Right renal cortex interstitium (tissue), 3 donors: ENCODE measurements around the gene SFXN5. TPM values are rescaled to one million over a fixed set of nuclear protein-coding genes. Genes with fewer than 3 reads are reported as not detected.

Experiments used
- DNase-seq, 3 donors: peaks; one replicate each; pipeline ENCODE4 v3.0.0-alpha.2; 2013; ENCODE audit warnings: low read depth in 3 of 3, low spot score in 2 of 3
- polyA plus RNA-seq, 3 donors: library from polyadenylated mRNA; unstranded; fragments of 120-200 nt; gene quantifications; one replicate each; pipeline ENCODE4 v1.2.1, GENCODE V29; 2013; ENCODE audit not compliant: insufficient read length in 3 of 3

SFXN5 gene
- polyA plus RNA-seq, 3 donors, result 23.2 to 25.7 (median 23.9) TPM

- DNase-seq, result no peak
Observed at GRCh38 chr2:72983500-72984161, 87.9 kb downstream of the SFXN5 start.

DNA sequence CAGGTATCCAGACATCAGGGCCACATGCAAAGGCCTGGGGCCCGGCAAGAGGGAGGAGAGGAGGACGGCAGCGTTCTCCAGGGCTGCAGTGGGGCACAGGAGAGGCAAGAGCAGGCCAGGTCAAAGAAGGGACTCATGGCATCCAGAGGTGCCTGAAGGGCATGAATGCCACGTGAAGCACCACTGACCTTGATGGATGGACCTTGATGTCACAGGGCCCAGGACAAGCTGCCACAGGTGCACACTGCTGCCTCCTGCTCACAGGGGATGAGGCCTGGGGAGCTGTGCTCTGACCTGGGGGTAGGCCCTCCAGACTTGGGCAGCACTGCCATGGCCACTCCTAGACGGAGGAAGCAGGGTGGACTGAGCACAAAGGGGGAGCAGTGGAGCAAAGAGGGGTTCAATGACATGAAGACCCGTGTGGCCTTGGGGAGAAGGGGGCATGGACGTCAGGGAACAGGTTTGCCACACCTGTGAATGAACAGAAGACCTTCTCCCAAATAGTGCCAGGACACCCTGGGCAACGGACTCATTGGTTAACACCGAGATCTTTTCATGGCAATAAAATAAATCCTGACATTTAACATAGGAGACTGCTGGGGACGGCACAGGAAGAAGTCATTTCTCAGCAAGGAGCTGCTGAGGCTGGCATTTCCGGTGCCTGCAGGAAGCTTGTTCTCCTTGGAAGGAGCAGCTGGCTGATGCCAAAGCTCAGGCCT lies 88.6 kb downstream of the SFXN5 start:
- DNase-seq, result no peak

DNA sequence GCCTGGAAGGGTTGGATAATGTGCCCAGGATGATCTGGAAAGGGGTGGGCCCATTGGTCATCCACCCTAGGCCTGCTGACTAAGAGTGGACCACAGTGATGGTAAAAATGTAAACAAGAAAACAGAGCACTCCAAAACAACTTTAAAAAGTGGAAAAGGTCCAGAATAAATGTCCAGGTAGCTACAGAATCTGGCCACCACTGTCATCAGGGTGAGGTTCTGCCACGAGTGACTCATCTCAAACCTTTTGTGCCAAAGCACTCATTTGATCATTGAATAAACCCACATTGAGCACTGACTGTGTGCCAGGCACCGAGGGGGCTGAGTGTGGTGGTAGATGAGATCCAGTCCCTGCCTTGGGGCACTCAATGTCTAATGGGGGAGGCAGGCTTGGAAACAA lies 89.3 kb downstream of the SFXN5 start:
- DNase-seq, result no peak

GRCh38 chr2:72981536-72981935 lies 90.0 kb downstream of the SFXN5 start:
- no peak for DNase-seq

DNA sequence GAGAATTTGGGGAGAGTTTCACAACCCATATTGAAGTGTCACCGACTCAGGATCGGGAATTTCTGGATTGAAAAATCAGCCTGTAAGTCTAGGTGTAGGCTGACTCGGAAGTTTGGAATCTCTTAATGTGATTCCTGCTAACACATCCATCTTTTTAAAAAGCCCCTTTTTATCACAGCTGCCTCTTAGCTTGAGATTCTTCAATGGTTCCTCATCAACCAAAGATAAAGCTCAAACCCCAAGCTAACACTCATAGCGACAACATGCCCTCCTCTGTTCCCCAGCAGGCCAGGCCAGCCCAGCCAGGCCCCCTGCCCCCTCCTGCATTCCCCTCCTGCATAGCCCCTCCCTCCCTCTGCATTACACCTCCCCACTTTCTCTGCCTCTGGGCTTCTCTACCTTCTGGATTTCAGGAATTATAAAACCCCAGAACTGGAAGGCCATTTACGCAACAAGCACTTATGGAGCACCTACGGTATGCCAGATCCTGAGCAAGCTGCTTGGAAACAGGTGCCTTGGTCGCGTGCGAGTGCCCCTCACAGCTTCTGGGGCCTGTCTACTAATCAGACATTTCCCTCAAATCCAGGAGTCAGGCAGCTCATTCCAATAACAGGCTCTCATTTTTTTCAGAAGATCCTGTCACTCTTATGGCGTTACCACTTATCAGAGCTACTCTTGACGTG lies 90.8 kb downstream of the SFXN5 start:
- DNase-seq, result no peak

- DNase-seq, result no peak
Observed at GRCh38 chr2:72979896-72980295, 91.6 kb downstream of the SFXN5 start.

DNA sequence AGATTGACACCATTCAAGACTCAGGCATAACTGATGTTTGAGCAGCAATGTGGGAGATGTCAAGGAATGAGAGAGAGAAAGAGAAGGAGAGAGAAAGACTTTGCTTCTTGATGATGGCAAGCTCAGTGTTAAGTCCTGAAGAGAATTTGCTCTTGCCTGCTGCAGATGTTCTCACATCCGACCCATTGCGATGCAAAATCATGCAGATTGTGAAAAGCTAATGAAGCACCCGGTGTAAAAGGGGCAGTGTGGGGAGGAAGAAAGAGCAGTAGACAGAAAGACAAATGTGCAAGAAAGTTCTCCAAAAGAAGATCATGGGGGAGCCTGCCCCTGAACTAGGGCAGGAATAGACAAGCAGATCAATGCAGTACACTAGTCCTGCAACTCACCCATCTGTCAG lies 96.5 kb downstream of the SFXN5 start:
- no peak for DNase-seq

- DNase-seq, result no peak
Observed at GRCh38 chr2:72974436-72974754, 97.1 kb downstream of the SFXN5 start.

- no peak for DNase-seq
Observed at GRCh38 chr2:72973566-72974435, 97.7 kb downstream of the SFXN5 start.

DNA sequence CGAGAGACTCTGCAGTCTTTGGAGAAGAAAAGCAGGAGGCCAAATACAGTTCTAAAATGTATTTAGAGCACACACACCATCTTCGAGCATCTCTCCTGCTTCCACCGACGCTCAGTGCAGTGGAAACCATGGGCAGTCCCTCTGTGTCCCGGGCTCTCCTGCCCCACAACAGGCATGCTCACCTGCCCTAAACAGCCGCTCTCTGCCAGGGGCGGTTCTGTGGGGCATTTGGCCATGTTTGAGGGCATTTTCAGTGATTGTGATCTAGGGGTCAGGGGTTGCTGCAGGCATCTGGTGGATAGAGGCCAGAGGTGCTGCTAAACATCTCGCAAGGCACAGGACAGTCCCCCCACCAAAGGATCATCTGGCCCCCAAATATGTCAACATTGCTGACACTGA lies 98.4 kb downstream of the SFXN5 start:
- DNase-seq, result no peak

- no peak for DNase-seq
Observed at GRCh38 chr2:72972352-72973136, 99.0 kb downstream of the SFXN5 start.

GRCh38 chr2:72971036-72971435 lies 100.5 kb downstream of the SFXN5 start:
- DNase-seq, result no peak

- no peak for DNase-seq
Observed at GRCh38 chr2:72969706-72970105, 101.8 kb downstream of the SFXN5 start.

- DNase-seq, result no peak
Observed at GRCh38 chr2:72968286-72968685, 103.2 kb downstream of the SFXN5 start.

- DNase-seq, result no peak
Observed at GRCh38 chr2:72965770-72966450, 105.6 kb downstream of the SFXN5 start.

GRCh38 chr2:72965016-72965415 lies 106.5 kb downstream of the SFXN5 start:
- DNase-seq, result no peak

- no peak for DNase-seq
Observed at GRCh38 chr2:72964146-72964525, 107.4 kb downstream of the SFXN5 start.

DNA sequence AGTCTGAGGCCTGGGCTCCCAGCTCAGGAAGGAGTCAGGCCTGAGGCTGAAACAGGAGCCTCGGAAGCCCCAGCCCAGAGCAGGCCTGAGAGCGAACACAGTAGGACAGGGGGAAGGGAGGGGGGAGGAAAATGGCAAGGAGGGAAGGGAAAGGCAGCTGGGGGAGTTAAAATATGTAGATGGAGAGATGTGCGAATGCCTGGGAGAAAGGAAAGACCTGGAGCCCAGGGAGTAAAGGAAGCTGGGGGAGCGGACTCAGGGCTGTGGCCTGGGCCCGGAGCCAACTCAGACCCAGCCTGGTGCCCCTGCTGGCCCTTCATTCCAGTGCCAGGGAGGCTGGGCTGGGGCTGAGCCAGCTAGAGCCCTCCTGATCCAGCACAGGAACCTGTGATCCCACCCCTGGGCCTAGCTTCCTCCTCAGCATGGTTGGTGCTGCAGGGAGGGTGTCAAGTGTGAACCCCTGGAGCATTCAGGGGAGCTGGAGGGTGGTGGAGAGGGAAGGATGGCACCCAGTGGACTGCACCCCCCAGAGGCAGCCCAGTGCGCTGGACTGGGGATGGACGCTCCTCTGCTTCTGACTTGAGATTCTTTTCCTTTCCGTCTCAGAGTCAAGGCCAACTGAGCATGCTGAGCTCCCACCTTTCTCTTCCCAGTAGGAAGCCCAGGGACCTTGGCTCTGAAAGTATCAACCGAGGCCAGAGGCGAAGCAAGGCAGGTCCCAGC lies 107.9 kb downstream of the SFXN5 start:
- DNase-seq, result no peak

- DNase-seq, result no peak
Observed at GRCh38 chr2:72962911-72963310, 108.6 kb downstream of the SFXN5 start.
